ENCODE results near the gene GPATCH1. TPM values are rescaled to one million over a fixed set of nuclear protein-coding genes. Genes with fewer than 3 reads are reported as not detected.

The GPATCH1 gene
- total RNA-seq, 4 donors from 2014 or later: 6.6 to 32.1 (median 10.6) TPM

- Histone ChIP-seq H3K4me3 (no peak overlapping the region), H3K27ac (no peak overlapping the region), H3K9me3 (no peaks in the 10 kb centered on the region), H3K27me3 (no peaks in the 10 kb centered on the region), H3K36me3 (no peaks in the 10 kb centered on the region), H3K4me1 (no peaks in the 10 kb centered on the region)
- TF ChIP-seq EP300 (IDR thresholded peaks at IDR 0.05): no peak
- no peak for DNase-seq (ENCODE audit: low spot score in 2 of 2)
- 72 to 74% methylated on average over 5 of the region's 5 CpGs for WGBS, 2 donors
These were observed 75.4 kb downstream of the GPATCH1 start for GRCh38 chr19:33156334-33156733.

GRCh38 chr19:33157906-33158305, 76.9 kb downstream of the GPATCH1 start:
- Histone ChIP-seq H3K4me1 (no peaks in the 10 kb centered on the region), H3K27me3 (no peaks in the 10 kb centered on the region), H3K27ac (no peak overlapping the region), H3K9me3 (no peaks in the 10 kb centered on the region), H3K4me3 (no peak overlapping the region), H3K36me3 (no peaks in the 10 kb centered on the region)
- DNase-seq (ENCODE audit: low spot score in 2 of 2): no peak
- 60 to 64% methylated on average over 3 of the region's 3 CpGs for WGBS, 2 donors
- TF ChIP-seq EP300 (IDR thresholded peaks at IDR 0.05): no peak
- TF ChIP-seq CTCF (IDR thresholded peaks at IDR 0.05): no peak
- no peak for TF ChIP-seq POLR2A (IDR thresholded peaks at IDR 0.05)

GRCh38 chr19:33158365-33158764, 77.4 kb downstream of the GPATCH1 start:
- 91 to 93% methylated on average over 6 of the region's 6 CpGs for WGBS, 2 donors
- H3K27ac ChIP-seq: no peak overlapping the region
- TF ChIP-seq POLR2A (IDR thresholded peaks at IDR 0.05) (no peak), EP300 (IDR thresholded peaks at IDR 0.05) (no peak), CTCF (IDR thresholded peaks at IDR 0.05) (no peak)
- H3K4me3 ChIP-seq: no peak overlapping the region
- DNase-seq (ENCODE audit: low spot score in 2 of 2): no peak
- H3K4me1 ChIP-seq: no peaks in the 10 kb centered on the region
- no peaks in the 10 kb centered on the region for H3K36me3 ChIP-seq
- H3K9me3 ChIP-seq: no peaks in the 10 kb centered on the region
- H3K27me3 ChIP-seq: no peaks in the 10 kb centered on the region

GRCh38 chr19:33159149-33159548, 78.2 kb downstream of the GPATCH1 start:
- H3K36me3 ChIP-seq: no peaks in the 10 kb centered on the region
- H3K9me3 ChIP-seq: no peaks in the 10 kb centered on the region
- H3K27me3 ChIP-seq: no peaks in the 10 kb centered on the region
- no peaks in the 10 kb centered on the region for H3K4me1 ChIP-seq
- H3K27ac ChIP-seq: no peak overlapping the region
- no peak for DNase-seq (ENCODE audit: low spot score in 2 of 2)
- 96 to 97% methylated on average over 4 of the region's 4 CpGs for WGBS, 2 donors
- no peak for TF ChIP-seq CTCF (IDR thresholded peaks at IDR 0.05)
- no peak for TF ChIP-seq POLR2A (IDR thresholded peaks at IDR 0.05)
- no peak for TF ChIP-seq EP300 (IDR thresholded peaks at IDR 0.05)
- H3K4me3 ChIP-seq: no peak overlapping the region

GRCh38 chr19:33159893-33160292, 78.9 kb downstream of the GPATCH1 start:
- no peak for DNase-seq (ENCODE audit: low spot score in 2 of 2)
- H3K9me3 ChIP-seq: no peaks in the 10 kb centered on the region
- no peak overlapping the region for H3K27ac ChIP-seq
- no peaks in the 10 kb centered on the region for H3K27me3 ChIP-seq
- 89 to 90% methylated on average over 8 of the region's 8 CpGs for WGBS, 2 donors
- TF ChIP-seq EP300 (IDR thresholded peaks at IDR 0.05) (no peak), CTCF (IDR thresholded peaks at IDR 0.05) (no peak), POLR2A (IDR thresholded peaks at IDR 0.05) (no peak)
- H3K4me1 ChIP-seq: no peaks in the 10 kb centered on the region
- no peak overlapping the region for H3K4me3 ChIP-seq
- no peaks in the 10 kb centered on the region for H3K36me3 ChIP-seq

- no peaks in the 10 kb centered on the region for H3K4me1 ChIP-seq
- H3K4me3 ChIP-seq: no peak overlapping the region
- no peaks in the 10 kb centered on the region for H3K9me3 ChIP-seq
- TF ChIP-seq CTCF (IDR thresholded peaks at IDR 0.05): no peak
- TF ChIP-seq EP300 (IDR thresholded peaks at IDR 0.05): no peak
- TF ChIP-seq POLR2A (IDR thresholded peaks at IDR 0.05): no peak
- 61 to 88% methylated on average over 4 of the region's 4 CpGs for WGBS, 2 donors
- DNase-seq (ENCODE audit: low spot score in 2 of 2): no peak
- H3K36me3 ChIP-seq: no peaks in the 10 kb centered on the region
- no peak overlapping the region for H3K27ac ChIP-seq
- no peaks in the 10 kb centered on the region for H3K27me3 ChIP-seq
These were observed 80.2 kb downstream of the GPATCH1 start for GRCh38 chr19:33161201-33161600.

Data from tibial nerve (tissue), 4 donors.